ENCODE measurements around the gene ZNF845.

DNA sequence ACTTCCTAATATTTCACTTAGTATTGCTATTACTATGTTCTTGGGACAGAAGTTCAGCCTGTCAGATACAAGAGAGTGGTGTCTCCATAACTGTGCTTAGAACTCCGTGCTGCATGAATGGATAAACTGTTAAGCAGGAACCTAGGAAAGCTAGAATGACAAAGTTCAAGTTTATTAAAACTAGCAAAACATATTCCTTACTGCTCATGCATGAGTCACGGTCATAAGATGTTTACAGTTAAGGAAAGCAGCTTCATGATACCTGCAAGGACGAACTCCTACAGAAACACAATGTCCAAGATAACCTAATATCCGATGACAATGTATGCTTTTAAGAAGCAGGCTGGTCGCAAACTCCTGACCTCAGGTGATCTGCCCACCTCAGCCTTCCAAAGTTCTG is 55.4 kb downstream of the ZNF845 start:
- TF ChIP-seq, protein P1, sequence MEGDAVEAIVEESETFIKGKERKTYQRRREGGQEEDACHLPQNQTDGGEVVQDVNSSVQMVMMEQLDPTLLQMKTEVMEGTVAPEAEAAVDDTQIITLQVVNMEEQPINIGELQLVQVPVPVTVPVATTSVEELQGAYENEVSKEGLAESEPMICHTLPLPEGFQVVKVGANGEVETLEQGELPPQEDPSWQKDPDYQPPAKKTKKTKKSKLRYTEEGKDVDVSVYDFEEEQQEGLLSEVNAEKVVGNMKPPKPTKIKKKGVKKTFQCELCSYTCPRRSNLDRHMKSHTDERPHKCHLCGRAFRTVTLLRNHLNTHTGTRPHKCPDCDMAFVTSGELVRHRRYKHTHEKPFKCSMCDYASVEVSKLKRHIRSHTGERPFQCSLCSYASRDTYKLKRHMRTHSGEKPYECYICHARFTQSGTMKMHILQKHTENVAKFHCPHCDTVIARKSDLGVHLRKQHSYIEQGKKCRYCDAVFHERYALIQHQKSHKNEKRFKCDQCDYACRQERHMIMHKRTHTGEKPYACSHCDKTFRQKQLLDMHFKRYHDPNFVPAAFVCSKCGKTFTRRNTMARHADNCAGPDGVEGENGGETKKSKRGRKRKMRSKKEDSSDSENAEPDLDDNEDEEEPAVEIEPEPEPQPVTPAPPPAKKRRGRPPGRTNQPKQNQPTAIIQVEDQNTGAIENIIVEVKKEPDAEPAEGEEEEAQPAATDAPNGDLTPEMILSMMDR (IDR thresholded peaks at IDR 0.05; ENCODE audit: low read depth, low read length): no peak
- TF ChIP-seq POLR2A (IDR thresholded peaks at IDR 0.05; ENCODE audit: extremely low read depth, insufficient read length): no peak

All from NB4 (cell line).